ENCODE measurements around the gene RBPJ. TPM values are rescaled to one million over a fixed set of nuclear protein-coding genes. Genes with fewer than 3 reads are reported as not detected.

The RBPJ gene
- total RNA-seq, 1 experiment from 2014 or later, result 64.8 TPM

DNA sequence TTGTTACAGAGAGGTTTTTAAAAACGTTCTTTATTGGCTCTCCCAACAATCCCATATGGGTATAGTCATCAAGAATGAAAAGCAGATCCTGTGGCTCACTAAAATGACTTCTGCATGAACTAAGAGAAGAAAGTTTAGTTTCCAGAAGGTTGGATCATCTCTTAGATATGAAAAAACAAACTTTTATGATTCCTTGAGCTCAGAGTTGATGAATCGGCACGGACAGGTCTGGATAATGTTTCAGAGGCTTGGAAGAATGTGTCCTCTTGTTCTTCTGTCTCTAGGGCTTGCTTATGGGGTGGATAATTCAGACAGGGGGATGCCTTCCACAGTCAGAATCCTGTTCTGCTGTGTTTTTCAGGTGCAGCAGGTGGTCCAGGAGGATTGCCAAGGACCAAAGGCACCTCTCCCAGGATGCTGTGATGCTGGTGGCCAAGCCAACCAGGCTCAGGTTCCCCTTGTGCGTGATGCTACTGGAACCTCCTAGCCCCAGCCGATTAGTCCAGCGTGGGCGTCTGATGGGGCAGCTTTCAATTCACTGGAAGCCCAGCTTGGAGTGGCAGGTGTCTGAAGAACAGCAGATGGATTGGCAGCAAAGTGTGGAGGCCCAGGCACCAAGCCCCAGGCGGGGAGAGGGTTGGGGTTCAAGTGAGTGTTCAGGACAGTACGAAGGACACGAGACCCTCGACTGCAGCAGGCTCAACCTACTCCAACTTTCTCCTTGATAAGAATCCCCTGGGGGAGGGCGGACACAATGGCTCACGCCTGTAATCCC, 139.1 kb downstream of the RBPJ start:
- DNase-seq (ENCODE audit: low spot score), result no peak

DNA sequence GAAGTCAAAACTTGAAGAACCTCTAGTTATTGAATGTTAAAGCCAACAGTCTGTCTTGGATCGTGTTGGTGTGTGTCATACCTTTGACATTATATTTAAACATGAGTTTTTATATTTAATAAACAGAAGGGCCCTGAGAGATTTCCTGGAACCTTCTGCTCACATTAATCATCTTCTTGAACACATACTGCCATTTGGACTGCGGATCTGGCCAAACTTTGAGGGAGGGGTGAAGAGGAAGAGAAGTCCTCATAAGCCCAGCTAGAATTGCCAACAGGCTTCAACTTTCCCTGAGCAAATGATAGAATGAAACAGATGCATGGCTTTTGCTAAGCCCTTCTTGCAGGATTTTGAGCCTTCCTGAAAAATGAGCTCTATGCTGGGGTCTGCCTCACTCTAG, 142.1 kb downstream of the RBPJ start:
- no peak for DNase-seq (ENCODE audit: low spot score)

DNA sequence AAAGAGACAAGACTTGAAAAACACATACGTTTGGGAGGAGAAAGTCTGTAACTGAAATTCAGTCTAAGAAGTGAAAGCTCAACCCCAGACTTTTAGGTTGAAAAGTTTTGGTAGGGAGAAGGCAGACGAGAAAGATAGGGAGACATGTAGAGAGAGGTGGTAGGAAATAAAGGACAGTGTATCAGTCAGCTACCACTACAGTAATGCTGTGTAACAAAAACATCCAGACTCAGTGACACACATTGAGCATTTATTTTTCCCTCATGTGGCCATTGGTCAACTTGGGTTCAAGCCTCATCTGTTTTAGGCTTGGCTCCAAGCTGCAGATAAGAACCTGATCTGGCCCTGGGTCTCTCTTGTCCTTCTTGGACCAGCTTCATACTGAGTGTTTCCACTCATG, 142.6 kb downstream of the RBPJ start:
- no peak for DNase-seq (ENCODE audit: low spot score)

DNA sequence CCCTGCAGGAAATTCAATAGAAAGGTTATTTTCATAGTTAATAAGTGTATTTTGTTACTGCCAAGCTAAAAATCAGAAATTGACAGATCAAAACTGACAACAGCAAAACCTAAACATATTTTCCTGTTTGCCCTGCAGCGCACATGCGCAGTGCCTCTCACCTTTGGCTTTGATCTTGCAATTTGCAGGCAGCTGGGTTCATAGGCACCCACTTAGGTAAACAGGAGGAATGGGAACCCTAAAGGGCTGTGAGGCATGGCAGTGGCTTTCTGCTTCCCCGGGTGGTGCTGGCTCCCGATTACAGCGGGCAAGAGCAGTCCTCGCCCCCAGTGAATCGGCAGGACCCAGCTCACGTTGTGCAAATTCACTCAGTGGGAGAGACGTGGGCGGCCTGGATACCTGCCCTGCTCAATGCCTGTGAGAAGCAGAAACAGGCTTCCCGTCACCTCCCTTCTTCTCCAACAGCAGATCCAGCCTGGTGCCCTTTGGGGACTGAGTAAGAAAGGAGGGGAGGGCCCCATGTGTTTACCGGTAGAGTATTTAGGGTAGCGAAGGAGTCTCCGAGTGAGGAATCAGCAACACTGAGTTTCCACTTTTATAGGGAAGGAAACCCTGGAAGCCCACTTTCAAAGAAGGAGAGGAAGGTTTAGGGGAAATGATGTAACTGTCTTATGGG, 143.7 kb downstream of the RBPJ start:
- no peak for DNase-seq (ENCODE audit: low spot score)

DNA sequence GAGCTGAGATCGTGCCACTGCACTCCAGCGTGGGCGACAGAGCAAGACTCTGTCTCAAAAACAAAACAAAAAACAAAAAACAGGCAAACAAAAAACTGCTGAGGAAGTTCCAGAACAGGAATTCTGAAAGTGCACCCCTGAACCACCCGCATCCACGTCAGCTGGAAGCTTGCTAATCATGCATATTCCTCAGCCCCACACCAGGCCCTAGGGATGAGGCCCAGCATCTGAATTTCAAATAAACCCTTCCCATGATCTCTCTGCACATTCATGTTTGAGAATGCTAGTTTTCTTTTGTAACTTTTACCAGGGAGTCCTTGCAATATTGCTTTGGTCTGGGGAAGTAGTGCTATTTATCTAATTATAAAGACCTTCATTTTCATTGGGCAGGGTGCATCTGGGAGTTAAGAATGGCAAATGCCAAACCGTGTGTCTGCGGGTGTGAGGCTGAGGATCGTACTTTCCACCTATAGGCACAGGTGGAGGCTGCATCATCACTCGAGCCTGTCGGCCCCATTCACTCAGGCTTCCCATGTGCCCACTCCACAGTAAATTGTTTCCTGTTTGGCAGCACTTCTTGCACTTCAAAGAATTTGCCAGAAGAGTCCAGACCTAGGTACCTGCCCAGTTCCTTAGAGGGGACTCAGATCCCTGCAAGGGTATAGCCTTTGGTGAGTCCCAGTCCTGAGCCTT, 145.9 kb downstream of the RBPJ start:
- no peak for DNase-seq (ENCODE audit: low spot score)

DNA sequence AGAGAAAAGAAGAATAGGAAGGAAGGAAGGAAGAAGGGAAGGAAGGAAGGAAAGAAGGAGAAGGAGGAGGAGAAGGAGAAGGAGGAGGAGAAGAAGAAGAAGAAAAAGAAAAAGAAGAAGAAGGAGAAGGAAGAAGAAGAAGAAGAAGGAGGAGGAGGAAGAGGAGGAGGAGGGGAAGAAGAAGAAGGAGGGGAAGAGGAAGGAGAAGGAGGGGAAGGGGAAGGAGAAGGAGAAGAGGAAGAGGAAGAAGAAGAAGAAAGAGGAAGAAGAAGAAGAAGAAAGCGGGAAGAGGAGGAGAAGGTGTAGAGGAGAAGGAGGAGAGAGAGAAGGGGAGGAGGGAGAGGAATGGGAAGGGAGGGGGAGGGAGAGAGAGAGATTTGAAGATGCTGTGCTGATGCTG, 146.9 kb downstream of the RBPJ start:
- no peak for DNase-seq (ENCODE audit: low spot score)

DNA sequence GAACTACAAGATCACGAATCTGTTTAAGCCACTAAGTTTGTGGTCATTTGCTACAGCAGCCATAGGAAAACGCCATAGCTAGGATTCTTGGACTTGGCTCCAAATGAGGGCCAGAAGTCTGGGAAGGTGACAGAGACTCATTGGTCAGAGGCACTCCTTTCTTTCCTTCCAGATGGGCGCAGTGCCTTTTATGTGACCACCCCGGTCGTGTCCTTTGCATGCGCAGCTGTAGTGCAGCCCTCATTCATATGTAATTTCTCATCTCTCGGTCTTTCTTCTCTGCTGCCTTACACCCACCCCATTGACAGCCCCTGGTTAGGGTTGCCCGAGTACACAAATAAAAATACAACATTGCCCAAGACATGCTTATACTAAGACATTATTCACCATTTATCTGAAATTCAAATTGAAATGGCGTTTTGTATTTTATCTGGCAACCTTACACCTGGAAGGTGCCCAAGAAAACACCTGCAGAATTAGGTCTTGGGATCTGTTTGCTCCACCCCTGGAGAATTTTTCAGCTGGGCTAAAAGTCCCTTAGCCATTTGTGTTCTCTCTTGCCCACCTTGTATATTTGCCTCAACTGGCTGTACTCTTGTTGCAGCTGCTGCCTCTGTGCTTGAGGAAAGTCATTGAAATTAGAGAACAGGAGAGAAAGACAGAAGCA, 147.6 kb downstream of the RBPJ start:
- no peak for DNase-seq (ENCODE audit: low spot score)

DNA sequence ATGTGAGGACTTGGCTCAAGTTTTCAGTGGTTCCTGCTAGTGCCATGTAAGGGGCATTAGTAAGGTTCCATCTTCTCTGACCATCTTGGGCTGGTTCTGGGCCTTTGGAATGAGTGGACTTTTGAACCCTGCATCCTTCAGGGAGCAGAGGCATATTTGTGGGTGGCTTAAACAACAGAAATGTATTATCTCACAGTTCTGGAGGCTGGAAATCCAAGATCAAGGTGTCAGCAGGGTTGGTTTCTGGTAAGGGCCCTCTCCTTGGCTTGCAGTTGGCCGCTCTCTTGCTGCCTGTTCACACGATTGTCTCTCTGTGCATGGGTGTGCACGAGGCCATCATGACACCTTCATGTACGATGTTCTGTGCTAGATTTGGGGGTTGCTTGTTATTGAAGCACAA, 148.2 kb downstream of the RBPJ start:
- no peak for DNase-seq (ENCODE audit: low spot score)

DNA sequence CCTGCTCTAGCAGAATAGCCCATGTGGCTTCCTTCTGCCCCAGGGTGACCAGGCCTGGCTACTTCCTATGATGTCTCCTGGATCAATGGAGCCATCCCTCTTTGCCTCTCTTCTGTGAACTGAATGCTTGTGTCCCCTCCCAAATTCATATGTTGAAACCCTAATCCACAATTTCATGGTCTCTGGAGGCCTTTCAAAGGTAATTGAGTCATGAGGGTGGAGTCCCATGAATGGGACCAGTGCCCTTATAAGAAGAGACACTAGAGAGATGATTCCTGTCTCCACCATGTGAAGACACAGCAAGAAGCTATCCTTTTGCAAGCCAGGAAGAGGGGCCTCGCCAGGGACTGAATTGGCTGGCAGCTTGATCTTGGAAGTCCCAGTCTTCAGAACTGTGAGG, 151.1 kb downstream of the RBPJ start:
- DNase-seq (ENCODE audit: low spot score), result no peak

DNA sequence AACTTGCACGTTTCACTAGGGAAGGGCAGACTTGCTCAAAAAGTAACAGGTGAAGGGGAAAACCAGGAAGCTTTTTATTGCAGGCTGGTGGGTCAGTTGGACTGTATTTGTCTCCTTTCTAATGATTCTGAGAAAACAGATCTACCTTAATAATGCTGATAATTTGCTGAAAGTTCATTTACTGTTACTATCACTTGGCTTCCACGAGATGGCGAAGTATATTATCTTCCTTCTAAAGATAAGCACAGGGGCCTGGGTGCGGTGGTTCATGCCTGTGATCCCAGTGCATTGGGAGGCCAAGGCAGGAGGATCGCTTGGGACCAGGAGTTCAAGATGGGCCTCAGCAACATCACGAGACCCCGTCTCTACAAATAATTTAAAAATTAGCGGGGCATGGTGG, 153.1 kb downstream of the RBPJ start:
- no peak for DNase-seq (ENCODE audit: low spot score)

DNA sequence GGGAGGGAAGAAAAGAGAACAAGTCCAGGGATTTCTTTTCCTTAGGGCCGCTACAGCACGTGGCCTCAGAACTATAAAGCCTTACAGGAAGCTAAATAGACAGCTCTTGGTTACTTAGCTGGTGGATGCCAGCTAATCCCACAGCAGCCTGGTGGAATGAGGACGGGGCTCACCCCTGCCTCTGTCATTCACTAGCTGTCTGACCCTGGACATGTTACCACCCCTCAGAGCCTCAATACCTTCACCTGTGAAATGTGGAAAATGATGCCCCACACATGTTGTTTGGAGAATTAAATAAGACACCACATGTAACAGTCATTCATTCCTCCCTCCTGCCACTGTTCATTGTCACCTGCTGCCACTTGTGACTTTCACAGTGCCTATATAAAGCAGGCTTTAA, 153.7 kb downstream of the RBPJ start:
- no peak for DNase-seq (ENCODE audit: low spot score)

DNA sequence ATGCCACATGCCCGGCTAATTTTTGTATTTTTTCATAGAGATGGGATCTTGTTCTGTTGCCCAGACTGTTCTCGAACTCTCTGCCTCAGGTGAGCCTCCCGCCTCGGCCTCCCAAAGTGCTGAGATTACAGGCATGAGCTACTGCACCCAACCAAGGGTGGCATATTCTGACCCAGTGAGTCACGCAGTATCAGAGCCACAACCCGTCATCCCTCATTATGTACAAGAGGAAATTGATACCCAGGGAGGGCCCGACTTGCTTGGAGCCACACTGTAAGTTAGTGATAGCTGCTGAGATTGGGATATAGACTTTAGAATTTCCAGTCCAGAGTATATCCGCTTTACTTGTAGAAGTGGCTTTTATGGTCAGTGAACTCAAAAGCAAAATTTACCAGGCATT, 154.9 kb downstream of the RBPJ start:
- DNase-seq (ENCODE audit: low spot score), result no peak

DNA sequence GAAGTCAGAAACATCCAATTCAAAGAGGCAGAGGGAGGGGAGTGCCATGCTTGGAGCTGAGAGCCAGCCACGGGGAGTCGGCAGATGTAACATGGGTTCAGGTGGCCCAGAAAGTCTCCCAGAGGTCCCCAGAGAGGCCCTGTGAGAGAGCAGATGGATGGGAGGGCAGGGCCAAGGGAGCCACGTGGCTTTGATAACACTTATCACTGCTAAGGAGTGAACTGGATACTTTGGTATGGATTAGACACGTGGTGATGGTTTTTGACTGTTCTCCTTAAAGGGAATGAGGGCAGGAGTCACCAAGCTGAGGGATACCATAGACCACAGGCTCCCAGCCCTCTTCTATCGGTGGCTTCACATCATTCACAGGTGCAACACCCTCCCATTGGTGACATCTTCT, 155.7 kb downstream of the RBPJ start:
- DNase-seq (ENCODE audit: low spot score), result no peak

DNA sequence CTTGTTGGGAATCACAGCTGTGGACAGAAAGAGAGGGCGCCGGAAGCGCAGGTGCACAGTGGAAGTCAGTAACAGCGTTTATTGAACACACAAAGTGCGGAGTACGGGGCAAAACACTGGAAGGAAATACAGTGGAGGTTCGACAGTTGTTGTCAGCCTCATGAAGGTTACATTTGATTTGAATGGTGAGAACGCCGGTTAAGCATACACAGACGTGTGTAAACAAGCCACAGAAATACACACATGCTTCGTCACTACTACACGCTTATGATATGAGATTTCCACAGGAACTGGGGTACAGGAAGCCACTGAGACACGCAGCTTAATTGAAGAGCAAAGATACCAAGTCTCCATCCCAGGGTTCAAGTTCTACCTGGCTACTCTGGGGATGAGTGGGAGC, 157.5 kb downstream of the RBPJ start:
- DNase-seq (ENCODE audit: low spot score), result no peak

DNA sequence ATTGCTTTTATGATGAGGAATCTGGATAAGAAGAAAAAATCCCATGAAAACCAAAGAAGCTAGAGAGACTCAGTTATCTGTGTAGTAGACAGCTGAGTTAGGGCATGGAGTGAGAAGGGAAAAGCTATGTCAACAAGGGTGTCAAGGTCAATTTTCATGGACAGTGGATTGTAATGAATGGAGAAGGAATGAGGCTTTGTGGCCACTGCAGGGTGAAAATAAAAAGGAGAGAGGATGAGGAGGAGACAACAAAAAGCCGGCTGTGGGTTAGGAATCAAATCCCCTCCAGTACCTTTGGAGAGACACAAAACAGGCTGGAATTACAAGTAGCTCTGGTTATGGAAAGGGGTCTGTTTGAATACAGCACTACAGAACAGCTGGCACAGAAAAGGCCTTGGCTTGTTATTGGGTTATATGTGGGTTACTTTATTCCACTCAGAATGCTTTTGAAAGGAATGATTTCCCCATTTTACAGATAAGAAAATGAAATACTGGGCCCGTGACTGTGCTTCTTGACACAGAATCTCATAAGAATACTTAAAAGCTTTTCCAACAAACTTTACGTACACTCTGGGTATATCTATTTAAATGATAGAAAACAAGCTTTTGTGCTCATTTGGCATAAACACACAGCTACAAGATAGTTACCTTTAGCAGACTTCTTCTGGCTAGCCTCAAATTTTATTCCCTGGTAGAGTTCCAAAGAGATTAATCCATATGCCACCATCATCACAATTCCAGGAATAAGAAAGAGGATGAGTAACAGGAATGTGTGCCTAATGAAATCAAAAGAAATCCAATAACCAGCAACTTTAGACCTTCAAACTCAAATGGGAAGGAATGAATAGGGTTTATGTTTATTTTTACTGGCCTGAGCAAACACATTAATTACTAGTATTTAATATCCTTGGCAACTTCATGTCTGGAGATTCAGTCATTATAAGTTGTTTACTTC, 162.0 kb downstream of the RBPJ start:
- no peak for DNase-seq (ENCODE audit: low spot score)

DNA sequence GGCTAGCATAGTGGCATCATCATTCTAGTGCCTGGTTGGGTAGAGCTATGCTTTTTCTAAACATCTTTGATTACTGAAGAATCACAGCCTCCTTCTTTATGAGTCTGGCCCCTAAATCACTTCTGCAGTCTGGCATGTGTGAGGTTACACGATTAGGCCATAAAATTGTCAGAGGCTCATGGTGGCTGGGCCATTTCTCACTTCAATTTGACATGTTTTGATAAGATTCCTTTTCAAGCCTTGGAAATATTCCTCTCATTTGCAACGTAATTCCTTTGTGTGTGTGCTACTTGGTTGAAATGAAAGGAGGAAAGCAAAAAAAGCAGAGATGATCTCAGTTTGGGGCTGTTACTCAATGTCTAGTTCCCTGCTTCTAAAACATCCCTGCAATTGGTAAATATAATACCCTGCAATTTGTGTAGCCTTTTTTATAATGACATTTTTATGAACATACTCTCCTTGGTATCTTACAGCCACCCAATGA, 163.3 kb downstream of the RBPJ start:
- DNase-seq (ENCODE audit: low spot score), result no peak

DNA sequence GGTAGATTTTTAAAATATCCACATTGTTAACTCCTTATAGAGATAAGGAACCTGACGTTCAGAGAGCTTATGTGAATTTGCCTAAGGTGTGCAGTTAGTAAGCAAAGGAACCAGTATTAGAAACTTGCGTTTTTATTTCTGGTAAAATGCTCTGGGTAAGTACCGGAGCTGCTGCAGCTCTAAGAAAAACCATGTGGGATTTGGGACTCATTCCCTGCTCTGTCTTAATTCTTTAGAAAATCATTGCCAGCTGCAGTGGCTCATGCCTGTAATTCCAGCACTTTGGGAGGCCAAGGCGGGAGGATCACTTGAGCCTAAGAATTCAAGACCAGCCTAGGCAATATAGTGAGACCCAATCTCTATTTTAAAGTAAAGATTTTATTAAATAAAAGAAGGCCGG, 163.7 kb downstream of the RBPJ start:
- DNase-seq (ENCODE audit: low spot score), result no peak
